ENCODE measurements around the gene CGGBP1.

The CGGBP1 gene

GRCh38 chr3:88058581-88059379, at the start of gene CGGBP1, which contains the start of gene ZNF654:
Gene CGGBP1 (minus strand): TSS chr3:88059005. CDS start chr3:88055976, 3,029 bp downstream.
Gene ZNF654 (plus strand): TSS chr3:88059255. CDS start chr3:88059320, 65 bp downstream.
- Histone ChIP-seq H3K4me2 (peak within 1 kb of the TSS; percentile 82 to 95 (median 88)), H3K9me3 (replicated peaks in 1 of 11) (peaks cover 0 to 5% (median 0%) of the 10 kb centered on the region in 11 experiments; a peak in 5 of 22 replicates), H3K9ac (peak within 1 kb of the TSS; percentile 92 to 98 (median 95)), H3K36me3 (peaks cover 20 to 44% (median 27%) of the 10 kb centered on the region in 11 experiments), H3K4me1 (peaks cover 16 to 53% (median 37%) of the 10 kb centered on the region in 10 experiments), H3K4me3 (peak within 1 kb of the TSS; percentile 86 to 100 (median 97)), H3K27me3 (no peaks in the 10 kb centered on the region), H3K27ac (peak within 1 kb of the TSS; percentile 92 to 99 (median 96)), H4K20me1 (peaks cover 11 to 68% (median 49%) of the 10 kb centered on the region in 11 experiments; a peak in 19 of 22 replicates)
- TF ChIP-seq Cebpa-rat (IDR thresholded peaks at IDR 0.05), result no peak

DNA sequence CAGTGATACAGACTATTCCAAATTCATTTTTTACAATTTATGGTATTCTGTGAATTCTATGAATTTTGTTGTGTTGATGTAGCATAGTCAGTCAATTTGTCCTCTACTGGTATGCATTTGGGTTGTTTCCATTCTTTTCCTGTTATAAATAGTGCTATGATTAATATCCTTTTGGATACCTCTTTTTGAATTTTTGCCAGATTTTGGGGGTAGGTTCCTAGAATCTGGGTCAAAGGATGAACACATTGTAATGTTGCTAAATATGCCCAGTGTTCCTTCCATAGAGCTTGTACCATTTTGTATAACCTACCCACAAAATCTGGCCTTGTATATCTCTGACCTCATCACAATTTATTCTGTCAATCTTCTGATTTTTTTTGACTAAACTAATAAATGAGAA, 46.5 kb upstream of the CGGBP1 start:
- no peak for TF ChIP-seq Cebpa-rat (IDR thresholded peaks at IDR 0.05)
- H3K36me3 ChIP-seq, result peaks cover 11 to 54% (median 35%) of the 10 kb centered on the region in 11 experiments; a peak in 20 of 22 replicates
- H3K4me1 ChIP-seq, result 0 out of 20 replicates have a peak, but pooled peaks cover 0 to 2% (median 0%) of the 10 kb centered on the region in 10 experiments
- no peak overlapping the region for H3K27ac ChIP-seq
- H3K9ac ChIP-seq, result no peak overlapping the region
- peaks cover 0 to 69% (median 6%) of the 10 kb centered on the region in 11 experiments; a peak in 10 of 22 replicates for H4K20me1 ChIP-seq
- H3K27me3 ChIP-seq, result no peaks in the 10 kb centered on the region
- H3K4me2 ChIP-seq, result no peak overlapping the region
- peaks cover 0 to 22% (median 14%) of the 10 kb centered on the region in 11 experiments; a peak in 15 of 22 replicates for H3K9me3 ChIP-seq (replicated peaks in 1 of 11)
- H3K4me3 ChIP-seq, result no peak overlapping the region

GRCh38 chr3:88101142-88101541, 42.3 kb upstream of the CGGBP1 start:
- H3K9me3 ChIP-seq (replicated peaks in 1 of 11), result peaks cover 12 to 48% (median 42%) of the 10 kb centered on the region in 11 experiments
- no peaks in the 10 kb centered on the region for H3K4me1 ChIP-seq
- no peak overlapping the region for H3K4me2 ChIP-seq
- H3K27ac ChIP-seq, result no peak overlapping the region
- no peak overlapping the region for H3K4me3 ChIP-seq
- no peaks in the 10 kb centered on the region for H3K27me3 ChIP-seq
- no peak overlapping the region for H3K9ac ChIP-seq
- TF ChIP-seq Cebpa-rat (IDR thresholded peaks at IDR 0.05), result peak in 1 of 11 experiments; percentile 8; a peak in 1 of 22 replicates
- peaks cover 0 to 32% (median 0%) of the 10 kb centered on the region in 11 experiments; a peak in 8 of 22 replicates for H4K20me1 ChIP-seq
- peaks cover 22 to 62% (median 44%) of the 10 kb centered on the region in 11 experiments for H3K36me3 ChIP-seq

- H3K4me2 ChIP-seq, result no peak overlapping the region
- H3K4me3 ChIP-seq, result no peak overlapping the region
- H3K27ac ChIP-seq, result no peak overlapping the region
- no peak for TF ChIP-seq Cebpa-rat (IDR thresholded peaks at IDR 0.05)
- no peaks in the 10 kb centered on the region for H3K4me1 ChIP-seq
- peaks cover 0 to 32% (median 0%) of the 10 kb centered on the region in 11 experiments; a peak in 4 of 22 replicates for H4K20me1 ChIP-seq
- H3K9ac ChIP-seq, result no peak overlapping the region
- no peaks in the 10 kb centered on the region for H3K27me3 ChIP-seq
- H3K9me3 ChIP-seq (replicated peaks in 1 of 11), result peaks cover 31 to 75% (median 60%) of the 10 kb centered on the region in 11 experiments
- peaks cover 74 to 98% (median 86%) of the 10 kb centered on the region in 11 experiments for H3K36me3 ChIP-seq
Measured at GRCh38 chr3:88093266-88093665, 34.5 kb upstream of the CGGBP1 start.

DNA sequence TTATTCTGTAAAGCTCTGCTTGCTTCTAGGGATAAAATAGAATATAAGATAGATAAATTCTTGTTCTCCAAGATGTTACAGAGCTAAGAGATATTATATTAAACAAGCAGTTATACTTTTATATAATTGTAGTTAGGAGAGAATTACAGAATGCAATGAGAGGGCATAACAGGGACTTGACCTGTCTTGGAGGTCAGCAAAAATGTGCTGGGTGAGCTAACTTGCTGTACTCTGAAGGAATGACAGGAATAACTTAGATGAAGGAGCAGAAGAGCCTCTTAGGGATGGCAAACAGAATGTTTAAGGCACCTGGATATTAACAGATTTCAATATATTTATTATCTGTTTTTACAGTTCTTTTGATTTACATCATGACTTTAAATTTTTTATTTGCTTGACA, 33.5 kb upstream of the CGGBP1 start:
- peaks cover 0 to 35% (median 0%) of the 10 kb centered on the region in 11 experiments; a peak in 4 of 22 replicates for H4K20me1 ChIP-seq
- no peaks in the 10 kb centered on the region for H3K27me3 ChIP-seq
- no peaks in the 10 kb centered on the region for H3K4me1 ChIP-seq
- H3K9ac ChIP-seq, result no peak overlapping the region
- H3K4me3 ChIP-seq, result no peak overlapping the region
- H3K4me2 ChIP-seq, result no peak overlapping the region
- H3K36me3 ChIP-seq, result peaks cover 78 to 100% (median 91%) of the 10 kb centered on the region in 11 experiments
- no peak for TF ChIP-seq Cebpa-rat (IDR thresholded peaks at IDR 0.05)
- peaks cover 31 to 76% (median 63%) of the 10 kb centered on the region in 11 experiments for H3K9me3 ChIP-seq (replicated peaks in 1 of 11)
- no peak overlapping the region for H3K27ac ChIP-seq

DNA sequence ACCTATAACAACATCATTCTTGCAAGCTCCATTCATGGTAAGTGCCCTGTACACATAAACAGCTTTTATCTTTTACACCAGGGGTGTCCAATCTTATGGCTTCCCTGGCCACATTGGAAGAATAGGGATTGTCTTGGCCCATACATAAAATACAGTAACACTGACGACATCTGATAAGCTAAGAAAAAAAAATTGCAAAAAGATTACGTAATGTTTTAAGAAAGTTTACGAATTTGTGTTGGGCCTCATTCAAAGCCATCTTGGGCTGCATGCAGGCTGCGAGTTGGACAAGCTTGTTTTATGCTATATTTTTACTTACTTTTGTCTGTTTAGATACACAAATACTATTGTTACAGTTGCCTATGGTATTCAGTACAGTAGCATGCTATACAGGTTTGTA, 31.9 kb upstream of the CGGBP1 start:
- Histone ChIP-seq H3K9me3 (replicated peaks in 1 of 11) (peaks cover 22 to 64% (median 52%) of the 10 kb centered on the region in 11 experiments), H4K20me1 (peaks cover 0 to 41% (median 0%) of the 10 kb centered on the region in 11 experiments; a peak in 4 of 22 replicates), H3K4me3 (no peak overlapping the region), H3K9ac (no peak overlapping the region), H3K4me1 (no peaks in the 10 kb centered on the region), H3K27ac (no peak overlapping the region), H3K36me3 (peaks cover 75 to 100% (median 91%) of the 10 kb centered on the region in 11 experiments), H3K4me2 (no peak overlapping the region), H3K27me3 (no peaks in the 10 kb centered on the region)
- TF ChIP-seq Cebpa-rat (IDR thresholded peaks at IDR 0.05), result peak in 2 of 11 experiments; percentile 59 to 61; a peak in 3 of 22 replicates

- peaks cover 0 to 64% (median 38%) of the 10 kb centered on the region in 11 experiments; a peak in 19 of 22 replicates for H3K9me3 ChIP-seq (replicated peaks in 1 of 11)
- H3K4me3 ChIP-seq, result no peak overlapping the region
- H3K27me3 ChIP-seq, result no peaks in the 10 kb centered on the region
- no peak for TF ChIP-seq Cebpa-rat (IDR thresholded peaks at IDR 0.05)
- H3K36me3 ChIP-seq, result peaks cover 41 to 88% (median 65%) of the 10 kb centered on the region in 11 experiments
- H3K4me1 ChIP-seq, result no peaks in the 10 kb centered on the region
- no peak overlapping the region for H3K9ac ChIP-seq
- peaks cover 0 to 82% (median 15%) of the 10 kb centered on the region in 11 experiments; a peak in 12 of 22 replicates for H4K20me1 ChIP-seq
- H3K27ac ChIP-seq, result no peak overlapping the region
- no peak overlapping the region for H3K4me2 ChIP-seq
Measured at GRCh38 chr3:88084097-88084501, 25.3 kb upstream of the CGGBP1 start.

- no peak overlapping the region for H3K9ac ChIP-seq
- H3K36me3 ChIP-seq, result peaks cover 29 to 85% (median 56%) of the 10 kb centered on the region in 11 experiments
- TF ChIP-seq Cebpa-rat (IDR thresholded peaks at IDR 0.05), result no peak
- H3K27me3 ChIP-seq, result no peaks in the 10 kb centered on the region
- H3K4me3 ChIP-seq, result no peak overlapping the region
- peaks cover 0 to 70% (median 40%) of the 10 kb centered on the region in 11 experiments; a peak in 19 of 22 replicates for H3K9me3 ChIP-seq (replicated peaks in 1 of 11)
- H3K4me1 ChIP-seq, result no peaks in the 10 kb centered on the region
- H3K27ac ChIP-seq, result no peak overlapping the region
- H3K4me2 ChIP-seq, result no peak overlapping the region
- H4K20me1 ChIP-seq, result peaks cover 0 to 94% (median 20%) of the 10 kb centered on the region in 11 experiments; a peak in 13 of 22 replicates
Measured at GRCh38 chr3:88082854-88083253, 24.0 kb upstream of the CGGBP1 start.

GRCh38 chr3:88078932-88079331, 20.1 kb upstream of the CGGBP1 start:
- H4K20me1 ChIP-seq, result peaks cover 0 to 100% (median 17%) of the 10 kb centered on the region in 11 experiments; a peak in 15 of 22 replicates
- no peak overlapping the region for H3K4me2 ChIP-seq
- H3K4me3 ChIP-seq, result no peak overlapping the region
- H3K27ac ChIP-seq, result no peak overlapping the region
- no peaks in the 10 kb centered on the region for H3K4me1 ChIP-seq
- no peak for TF ChIP-seq Cebpa-rat (IDR thresholded peaks at IDR 0.05)
- H3K9me3 ChIP-seq (replicated peaks in 1 of 11), result peaks cover 0 to 82% (median 62%) of the 10 kb centered on the region in 11 experiments; a peak in 18 of 22 replicates
- H3K27me3 ChIP-seq, result no peaks in the 10 kb centered on the region
- peaks cover 0 to 81% (median 58%) of the 10 kb centered on the region in 11 experiments; a peak in 20 of 22 replicates for H3K36me3 ChIP-seq
- H3K9ac ChIP-seq, result no peak overlapping the region
